Skin epidermis (tissue), 12 donors: ENCODE measurements around the gene PCBD2.
"Not testable (repeated sequence)": the region's sequence is repeated elsewhere in the genome, so short reads cannot be mapped to it uniquely, and the experiment has no call there.

Experiments
- H3K27ac ChIP-seq, 21 experiments: fragments of 200-600 bp; sonication (generic) in 11 of 21; one replicate each; pipeline ENCODE4 v1.5.0; 2020; ENCODE audit warnings: mild to moderate bottlenecking in 3 of 21, inconsistent platforms in 2 of 21, moderate library complexity in 2 of 21
- H3K4me3 ChIP-seq, 7 experiments: fragments of 200-600 bp; sonication (generic) in 2 of 7; one replicate each; pipeline ENCODE4 v1.5.0; 2020; ENCODE audit warnings: inconsistent platforms in 2 of 7, mild to moderate bottlenecking in 2 of 7, moderate library complexity in 1 of 7

Gene PCBD2

GRCh38 chr5:134995850-134996402, 91.0 kb downstream of the PCBD2 start:
- no peak overlapping the region for H3K4me3 ChIP-seq
- no peak overlapping the region for H3K27ac ChIP-seq

GRCh38 chr5:134997015-134997414, 92.1 kb downstream of the PCBD2 start:
- no peak overlapping the region for H3K4me3 ChIP-seq
- no peak overlapping the region for H3K27ac ChIP-seq

- not testable (repeated sequence) for H3K27ac ChIP-seq, H3K4me3 ChIP-seq
These were observed 93.1 kb downstream of the PCBD2 start for GRCh38 chr5:134998068-134998467.

GRCh38 chr5:135004376-135004775, 99.4 kb downstream of the PCBD2 start:
- Histone ChIP-seq H3K4me3 (no peak overlapping the region), H3K27ac (no peak overlapping the region)

GRCh38 chr5:135005076-135005475, 100.1 kb downstream of the PCBD2 start:
- Histone ChIP-seq H3K4me3 (no peak overlapping the region), H3K27ac (no peak overlapping the region)

GRCh38 chr5:135007305-135007704, 102.4 kb downstream of the PCBD2 start:
- no peak overlapping the region for H3K4me3 ChIP-seq
- no peak overlapping the region for H3K27ac ChIP-seq

GRCh38 chr5:135007749-135008363, 102.9 kb downstream of the PCBD2 start:
- Histone ChIP-seq H3K27ac (no peak overlapping the region), H3K4me3 (no peak overlapping the region)

GRCh38 chr5:135008556-135008955, 103.6 kb downstream of the PCBD2 start:
- Histone ChIP-seq H3K27ac (no peak overlapping the region), H3K4me3 (no peak overlapping the region)

GRCh38 chr5:135008981-135009735, 104.2 kb downstream of the PCBD2 start:
- no peak overlapping the region for H3K4me3 ChIP-seq
- no peak overlapping the region for H3K27ac ChIP-seq

- no peak overlapping the region for H3K4me3 ChIP-seq
- no peak overlapping the region for H3K27ac ChIP-seq
These were observed 105.0 kb downstream of the PCBD2 start for GRCh38 chr5:135009736-135010501.

- no peak overlapping the region for H3K27ac ChIP-seq
These were observed 105.8 kb downstream of the PCBD2 start for GRCh38 chr5:135010502-135011354.

GRCh38 chr5:135011355-135012032, 106.6 kb downstream of the PCBD2 start:
- H3K27ac ChIP-seq = no peak overlapping the region
- no peak overlapping the region for H3K4me3 ChIP-seq

More at GRCh38 chr5:135010502-135011354, 105.8 kb downstream of the PCBD2 start:
- H3K4me3 ChIP-seq = no peak overlapping the region

- Histone ChIP-seq H3K4me3 (no peak overlapping the region), H3K27ac (no peak overlapping the region)
These were observed 107.2 kb downstream of the PCBD2 start for GRCh38 chr5:135012033-135012588.
